H54 (cell line): ENCODE measurements around the gene P2RX2.

ENCODE experiments used
- DNase-seq: peaks from one replicate; pipeline ENCODE4 v3.0.0; 2011; ENCODE audit warnings: low spot score, mixed read lengths; ENCODE audit not compliant: insufficient read length
- FAIRE-seq: peaks from 3 replicates; lab custom pipeline; 2011; peaks lifted over from hg19 to GRCh38; lab: Jason Lieb, UNC
- POLR2A ChIP-seq: IDR thresholded peaks from 2 replicates; pipeline ENCODE4 v1.6.1; 2011; ENCODE audit warnings: low read depth, mild to moderate bottlenecking, low read length

The P2RX2 gene

DNA sequence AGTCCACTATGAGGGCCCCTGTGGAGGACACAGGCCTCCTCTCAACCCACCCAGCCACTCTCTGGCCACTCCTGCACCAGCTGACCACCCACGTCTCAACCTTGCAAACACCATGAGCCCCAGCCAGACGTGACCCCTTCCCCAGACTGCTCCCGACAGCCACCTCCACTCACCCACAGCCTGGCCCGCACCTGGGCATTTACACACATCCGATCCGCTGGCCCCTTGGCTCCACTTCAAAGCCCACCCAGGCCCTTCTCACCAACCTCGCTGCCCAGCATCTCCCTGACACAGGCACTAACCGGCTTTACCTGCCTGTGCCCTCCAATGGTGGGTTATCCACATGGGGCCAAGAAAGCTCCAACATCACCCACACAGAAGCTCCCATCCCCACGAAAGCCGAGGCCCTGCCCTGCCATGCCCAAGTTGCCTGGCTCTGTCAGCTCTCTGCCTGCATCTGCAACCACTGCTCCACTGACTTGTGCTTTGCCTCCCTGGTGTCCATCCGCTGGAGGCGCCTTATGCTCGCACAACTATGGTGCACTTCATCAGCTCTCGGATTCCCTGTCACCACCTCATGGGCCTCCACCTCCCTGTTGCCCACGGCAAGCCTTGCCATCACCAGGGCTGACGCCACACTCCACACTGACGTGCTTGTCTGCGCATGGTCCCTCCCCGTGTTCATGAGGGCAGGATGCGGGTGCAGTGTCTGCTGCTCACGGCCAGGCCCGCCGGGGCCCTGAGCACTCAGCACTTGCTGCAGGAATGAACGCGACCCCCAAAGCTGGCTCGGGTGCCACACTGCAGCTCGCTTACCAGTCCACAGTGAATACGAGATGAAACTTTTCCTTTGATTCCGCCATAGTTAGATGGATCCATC lies 16.7 kb downstream of the P2RX2 start:
- DNase-seq (no peak), FAIRE-seq (no peak)
- TF ChIP-seq POLR2A = no peak

- FAIRE-seq = no peak
- no peak for TF ChIP-seq POLR2A
- no peak for DNase-seq
Measured at GRCh38 chr12:132637811-132638210, 19.2 kb downstream of the P2RX2 start.

DNA sequence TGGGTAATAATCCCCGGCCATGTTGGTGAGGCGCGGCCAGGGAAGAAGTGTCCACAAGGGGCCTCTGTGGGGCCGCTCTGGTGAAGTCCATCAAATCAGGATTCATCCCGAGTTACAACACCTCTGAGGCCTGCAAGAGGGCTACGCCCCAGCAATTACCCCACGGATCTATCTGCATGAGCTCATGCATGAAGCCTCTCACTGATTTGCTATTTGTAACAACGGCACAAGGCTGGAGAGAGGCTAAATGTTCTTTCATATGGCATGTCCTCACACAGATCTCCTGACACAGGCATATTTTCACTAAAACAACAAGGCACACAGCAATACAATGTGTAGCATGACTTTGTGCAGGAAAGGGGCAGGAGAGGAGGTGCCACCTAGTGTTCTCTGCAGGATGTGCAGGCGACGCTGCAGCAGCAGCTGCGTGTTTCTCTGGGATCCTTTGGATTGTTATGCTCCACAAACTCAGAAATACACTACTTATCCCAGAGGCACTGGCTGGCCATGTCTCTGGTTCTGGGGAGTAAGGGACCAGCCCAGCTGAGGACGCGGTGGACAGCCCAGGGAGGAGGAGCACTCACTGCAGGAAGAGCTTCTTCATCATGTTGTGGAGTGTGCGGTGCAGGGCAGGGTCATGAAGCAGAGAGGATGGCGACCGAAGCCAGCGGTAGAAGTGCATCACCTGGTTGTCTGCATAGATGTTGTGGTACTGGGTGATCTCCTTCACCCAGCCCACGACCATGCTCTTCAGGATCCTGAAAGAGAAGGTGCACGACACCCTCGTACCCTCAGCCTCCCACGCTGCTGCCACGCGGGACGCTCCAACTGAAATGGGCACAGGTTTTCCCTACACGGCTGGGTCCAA lies 20.2 kb downstream of the P2RX2 start:
- no peak for TF ChIP-seq POLR2A
- no peak for FAIRE-seq
- no peak for DNase-seq

DNA sequence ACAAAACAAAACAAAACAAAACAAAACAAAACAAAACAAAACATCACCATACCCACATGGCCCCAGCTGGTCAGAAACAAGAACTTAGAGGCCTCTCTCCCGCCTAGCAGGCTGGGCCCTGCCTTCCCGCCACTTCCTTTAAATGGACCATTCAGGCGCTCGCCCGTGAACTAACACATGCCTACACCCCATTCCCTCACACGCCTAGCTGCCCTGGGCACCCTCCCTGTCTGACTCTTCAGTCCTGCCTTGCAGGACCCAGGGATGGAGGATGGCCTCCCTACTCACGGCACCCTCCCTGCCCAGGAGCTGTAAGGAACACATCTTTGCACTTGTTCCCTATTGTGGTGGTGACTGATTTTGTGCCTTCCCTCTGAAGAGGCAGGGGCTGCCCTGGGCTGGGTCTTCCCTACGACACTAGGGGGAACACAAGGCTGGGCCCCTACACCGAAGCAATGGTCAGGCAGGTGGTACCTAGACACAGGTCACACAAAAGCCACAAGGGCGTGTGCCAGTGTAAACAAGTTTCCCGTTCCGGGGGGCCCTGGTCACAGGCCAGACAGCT lies 21.5 kb downstream of the P2RX2 start:
- FAIRE-seq = no peak

GRCh38 chr12:132640936-132641335 lies 22.4 kb downstream of the P2RX2 start:
- DNase-seq = no peak
- FAIRE-seq = no peak
- no peak for TF ChIP-seq POLR2A

More for the DNA sequence above, 21.5 kb downstream of the P2RX2 start:
- DNase-seq = no peak
- TF ChIP-seq POLR2A = no peak

- no peak for FAIRE-seq
- TF ChIP-seq POLR2A = no peak
- no peak for DNase-seq
Measured at GRCh38 chr12:132641811-132642650, 23.5 kb downstream of the P2RX2 start.

DNA sequence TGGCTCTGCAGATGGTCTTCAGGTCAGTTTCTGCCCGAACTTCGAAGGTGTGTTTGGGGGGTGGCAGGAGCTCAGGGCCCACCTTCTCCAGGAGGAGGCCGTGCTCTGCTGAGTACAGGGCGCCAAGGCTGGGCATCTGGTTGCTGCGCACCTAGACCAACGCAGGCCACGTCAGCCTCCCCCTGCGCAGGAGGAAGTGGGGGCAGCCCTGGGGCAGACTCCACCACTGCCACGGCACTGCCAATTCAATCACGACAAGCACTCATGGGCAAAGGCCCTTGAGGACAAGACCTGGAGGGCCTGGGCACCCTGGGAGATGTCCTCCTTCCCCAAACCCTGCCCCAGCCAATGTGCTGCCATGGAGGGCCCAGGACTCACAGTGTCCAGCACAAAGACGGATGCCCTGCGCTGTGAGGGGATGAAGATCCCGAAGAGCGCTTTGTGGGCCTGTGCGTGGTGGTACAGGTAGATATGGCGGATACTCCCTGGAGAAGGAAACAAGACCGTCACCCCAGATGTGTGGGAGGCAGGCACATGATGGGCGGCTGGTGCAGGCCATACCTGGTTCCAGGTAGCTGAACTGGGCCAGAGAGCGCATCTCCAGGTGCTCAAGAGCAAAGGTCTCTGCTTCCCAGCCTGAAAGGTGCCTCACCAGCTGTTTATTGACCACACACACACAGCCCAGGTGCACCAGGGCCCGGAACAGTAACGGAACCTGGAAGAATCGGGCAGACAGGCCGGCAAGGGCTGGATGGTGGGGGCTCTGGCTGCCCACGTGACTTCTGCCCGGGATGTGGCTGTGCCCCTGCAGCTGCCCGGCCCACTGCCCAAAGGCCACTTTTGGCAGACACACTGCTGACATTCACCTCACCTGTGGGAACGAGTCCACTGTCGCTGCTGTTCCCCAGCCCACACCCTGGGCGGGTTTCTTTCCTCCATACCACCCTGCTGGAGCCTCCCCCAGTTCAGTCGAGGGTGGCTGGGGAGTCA lies 24.6 kb downstream of the P2RX2 start:
- DNase-seq = no peak
- TF ChIP-seq POLR2A = no peak
- no peak for FAIRE-seq

DNA sequence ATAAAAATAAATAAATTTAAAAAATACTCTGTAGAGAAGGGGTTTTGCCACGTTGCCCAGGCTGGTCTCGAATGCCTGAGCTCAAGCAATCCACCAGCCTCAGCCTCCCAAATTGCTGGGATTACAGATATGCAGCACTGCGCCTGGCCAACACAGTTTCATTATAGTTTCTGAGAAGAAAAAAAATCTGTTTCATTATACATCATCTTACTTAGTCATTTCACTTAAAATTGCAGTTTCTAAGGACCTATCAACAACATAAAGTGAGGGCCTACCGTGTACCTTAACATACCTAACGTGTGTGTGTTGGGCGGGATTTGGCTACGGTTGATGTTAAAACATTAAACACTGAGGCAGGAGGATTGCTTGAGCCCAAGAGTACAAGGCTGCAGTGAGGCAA lies 28.3 kb downstream of the P2RX2 start:
- TF ChIP-seq POLR2A = no peak
- no peak for DNase-seq
- FAIRE-seq = no peak

DNA sequence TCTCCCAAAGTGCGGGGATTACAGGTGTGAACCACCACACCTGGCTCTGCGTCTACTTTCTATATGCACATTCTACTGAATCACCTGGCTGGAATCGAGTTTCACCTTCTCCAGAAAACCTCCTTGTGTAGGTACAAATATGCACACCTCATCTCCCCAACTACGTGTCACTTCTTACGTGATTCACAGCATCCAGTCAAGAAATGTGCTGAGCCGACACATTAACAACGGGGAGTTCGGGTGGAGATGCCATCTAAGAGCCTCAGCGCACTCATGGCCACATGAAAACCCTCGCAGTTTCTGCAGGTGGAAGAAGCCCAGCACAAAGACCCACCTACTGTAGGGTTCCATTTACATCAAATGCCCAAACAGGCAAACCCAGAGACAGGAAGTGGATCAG lies 29.3 kb downstream of the P2RX2 start:
- FAIRE-seq (no peak), DNase-seq (no peak)
- TF ChIP-seq POLR2A = no peak

DNA sequence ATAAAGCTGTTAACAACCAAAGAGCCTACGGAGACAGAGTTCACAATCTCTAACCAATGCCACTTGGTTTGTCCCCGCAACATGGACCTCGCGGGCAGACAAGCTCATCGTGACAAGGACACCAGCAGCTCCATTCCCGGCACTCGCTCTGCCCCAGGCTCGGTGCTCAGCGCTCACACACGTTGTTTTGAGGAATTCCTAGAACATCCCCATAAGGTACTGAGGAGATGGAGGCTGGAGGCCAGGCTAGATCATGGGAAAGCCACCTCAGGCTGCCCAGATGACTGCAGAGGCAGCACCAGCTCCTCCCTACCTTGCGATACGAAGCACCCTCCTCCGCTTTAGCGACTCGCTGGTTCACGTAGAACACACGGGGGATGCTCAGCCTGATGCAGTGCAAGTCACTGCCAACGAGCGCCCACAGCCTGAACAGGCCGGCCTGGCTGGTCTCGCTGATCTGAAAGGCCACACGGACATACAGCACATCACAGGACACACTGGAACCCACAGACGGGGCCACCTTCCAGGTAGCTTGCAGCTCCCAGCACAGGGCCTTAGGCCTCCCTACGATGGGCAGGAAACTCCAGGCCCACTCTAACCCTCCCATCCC lies 30.1 kb downstream of the P2RX2 start:
- FAIRE-seq = no peak
- TF ChIP-seq POLR2A = no peak
- DNase-seq = no peak

GRCh38 chr12:132649226-132649945 lies 30.8 kb downstream of the P2RX2 start:
- DNase-seq (no peak), FAIRE-seq (no peak)
- TF ChIP-seq POLR2A = no peak
